Embryonic facial prominence (tissue), 1 donor: Measurements from ENCODE around the gene KYAT1.
A peak's percentile ranks its signal among the peaks of the same experiment; 100 is the strongest.

Experiments
- DNase-seq: peaks from one replicate; pipeline ENCODE4 v3.0.0-alpha.2; 2016; ENCODE audit errors: extremely low spot score

Gene KYAT1

DNA sequence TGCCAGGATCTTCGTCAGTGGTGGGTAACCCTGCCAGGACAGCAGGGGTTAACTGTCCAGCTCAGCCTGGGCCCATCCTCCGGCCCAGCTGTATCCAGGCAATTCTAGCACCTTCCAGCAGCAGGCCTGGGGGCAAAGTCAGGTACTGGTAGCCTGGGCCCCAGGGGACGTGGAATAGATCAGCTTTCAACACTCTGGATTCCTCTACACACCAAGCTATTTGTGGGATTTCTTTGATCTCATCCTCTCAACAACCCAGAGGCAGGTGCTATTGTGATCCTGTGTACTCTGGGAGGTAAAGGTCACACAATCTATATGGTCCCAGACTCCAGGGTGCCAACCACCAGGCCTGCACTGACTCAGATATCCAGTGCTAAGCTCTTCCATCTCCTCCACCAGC, 43.4 kb downstream of the KYAT1 start:
- DNase-seq: no peak

DNA sequence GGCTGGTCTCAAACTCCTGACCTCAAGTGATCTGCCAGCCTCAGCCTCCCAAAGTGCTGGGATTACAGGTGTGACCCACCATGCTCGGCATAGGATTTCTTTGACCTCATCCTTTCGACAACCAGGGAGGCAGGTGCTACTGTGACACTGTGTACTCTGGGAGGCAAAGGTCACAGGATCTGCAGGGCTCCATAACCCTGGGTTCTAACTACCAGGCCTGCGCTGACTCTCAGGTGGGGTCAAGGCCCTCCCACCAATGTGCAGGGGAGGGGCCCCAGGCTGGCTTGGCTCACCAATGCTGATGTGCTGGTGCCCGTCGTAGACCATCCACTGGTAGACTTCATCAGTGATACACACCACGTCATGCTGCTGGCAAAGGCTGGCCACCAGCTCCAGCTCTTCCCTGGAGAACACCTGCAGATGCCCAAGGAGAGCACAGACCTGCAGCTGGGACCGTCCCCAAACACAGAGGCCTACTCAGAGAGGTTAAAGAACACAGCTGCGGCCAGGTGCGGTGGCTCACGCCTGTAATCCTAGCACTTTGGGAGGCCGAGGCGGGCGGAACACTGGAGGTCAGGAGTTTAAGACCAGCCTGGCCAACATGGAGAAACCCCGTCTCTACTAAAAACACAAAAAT, 45.1 kb downstream of the KYAT1 start:
- no peak for DNase-seq

DNA sequence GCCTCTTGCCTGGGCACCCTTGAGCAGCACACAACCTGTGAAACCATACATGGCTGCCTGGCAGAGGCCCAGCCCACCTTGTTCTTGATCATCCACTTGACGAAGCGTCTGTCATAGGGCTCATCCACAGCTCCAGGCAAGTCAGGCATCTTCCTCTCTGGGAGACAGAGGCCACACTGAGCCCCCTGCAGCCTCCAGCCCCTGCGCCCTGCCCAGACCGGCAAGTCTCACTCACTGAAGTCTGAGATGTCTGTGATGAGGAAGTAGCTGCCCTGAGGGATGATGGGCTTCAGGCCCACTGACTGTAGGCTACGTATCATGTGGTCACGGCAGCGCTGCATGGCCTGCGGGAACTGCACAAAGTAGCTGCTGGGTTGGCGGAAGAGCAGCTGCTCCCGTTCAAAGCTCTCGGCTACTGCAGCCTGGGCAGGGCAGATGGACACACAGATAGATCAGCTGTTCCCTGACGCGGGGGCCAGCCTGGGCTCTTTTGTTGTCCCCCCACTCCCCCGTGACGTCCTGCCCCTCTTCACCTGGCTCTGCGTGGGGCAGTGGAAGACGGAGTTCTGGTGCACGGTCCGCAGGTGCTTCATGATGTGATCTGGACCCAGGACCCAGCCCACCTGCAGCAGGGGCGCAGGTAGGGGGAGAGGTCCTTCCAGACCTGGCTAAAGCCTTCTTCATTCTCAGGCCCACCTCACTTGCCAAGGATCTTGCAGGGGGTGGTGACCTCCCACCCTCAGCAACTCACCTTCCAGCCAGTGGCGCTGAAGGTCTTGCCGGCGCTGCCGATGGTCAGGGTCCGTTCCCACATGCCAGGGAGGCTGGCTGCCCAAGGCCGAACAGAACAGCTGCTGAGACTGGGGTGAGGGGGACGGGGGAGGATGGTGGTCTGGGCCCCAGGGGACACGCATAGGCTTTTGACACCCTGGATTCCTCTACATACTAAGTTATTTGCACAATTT, 46.2 kb downstream of the KYAT1 start:
- DNase-seq: no peak

DNA sequence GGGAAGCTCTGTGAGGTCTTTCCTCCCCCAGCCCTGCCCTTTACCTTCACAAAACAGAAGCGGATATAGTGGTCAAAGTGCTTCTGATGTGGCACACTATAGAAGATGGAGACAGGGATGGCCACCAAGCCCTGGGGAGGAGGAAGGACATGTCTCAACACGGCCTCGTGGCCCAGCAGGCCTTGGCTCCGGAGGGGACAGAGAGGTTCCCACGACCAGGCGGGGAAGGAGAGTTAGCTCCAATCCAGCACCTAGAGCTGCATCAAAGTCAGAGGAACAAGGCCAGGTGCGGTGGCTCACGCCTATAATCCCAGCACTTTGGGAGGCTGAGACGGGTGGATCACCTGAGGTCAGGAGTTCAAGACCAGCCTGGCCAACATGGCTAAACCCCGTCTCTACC, 48.1 kb downstream of the KYAT1 start:
- DNase-seq: no peak

DNA sequence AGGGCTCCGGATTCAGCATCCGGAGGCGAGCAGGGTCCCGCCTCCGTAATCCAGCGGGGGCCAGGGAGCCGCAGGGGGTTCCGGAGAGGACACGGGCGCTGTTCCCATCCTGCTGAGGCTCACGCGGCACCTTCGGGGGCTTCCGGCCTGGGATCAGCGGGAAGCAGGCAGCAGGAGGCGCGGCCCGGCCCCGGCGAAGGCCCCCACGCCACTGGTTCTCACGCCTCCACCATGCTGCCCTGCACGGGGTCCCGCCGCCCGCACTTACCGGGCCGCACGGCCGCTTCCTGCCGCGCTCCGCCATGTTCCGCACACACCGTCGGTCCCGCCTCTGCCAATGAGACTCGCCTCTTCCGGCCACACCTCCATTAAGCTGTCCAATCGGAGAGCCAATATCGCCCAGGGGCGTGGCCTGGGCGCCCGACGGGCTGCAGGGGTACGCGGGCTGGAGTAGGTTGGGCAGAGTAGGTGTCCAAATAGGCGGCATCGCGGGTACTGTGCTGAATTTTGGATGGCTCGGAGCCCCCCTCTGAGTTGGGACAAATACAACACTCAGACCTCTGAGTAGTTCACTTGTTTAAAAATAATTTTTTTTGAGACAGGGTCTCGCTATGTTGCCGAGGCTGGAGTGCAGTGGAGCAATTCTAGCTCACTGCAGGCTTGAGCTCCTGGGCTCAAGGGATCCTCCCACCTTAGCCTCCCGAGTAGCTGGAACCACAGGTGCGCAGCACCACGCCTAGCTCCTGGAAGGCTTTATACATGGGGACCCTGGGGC, 52.1 kb downstream of the KYAT1 start, which contains the start of gene SPOUT1:
TSS of gene SPOUT1 (minus strand) at position 318 of the 775 bp plus-strand sequence. CDS start at position 304, 14 bp downstream.
- peak; percentile 89 for DNase-seq

DNA sequence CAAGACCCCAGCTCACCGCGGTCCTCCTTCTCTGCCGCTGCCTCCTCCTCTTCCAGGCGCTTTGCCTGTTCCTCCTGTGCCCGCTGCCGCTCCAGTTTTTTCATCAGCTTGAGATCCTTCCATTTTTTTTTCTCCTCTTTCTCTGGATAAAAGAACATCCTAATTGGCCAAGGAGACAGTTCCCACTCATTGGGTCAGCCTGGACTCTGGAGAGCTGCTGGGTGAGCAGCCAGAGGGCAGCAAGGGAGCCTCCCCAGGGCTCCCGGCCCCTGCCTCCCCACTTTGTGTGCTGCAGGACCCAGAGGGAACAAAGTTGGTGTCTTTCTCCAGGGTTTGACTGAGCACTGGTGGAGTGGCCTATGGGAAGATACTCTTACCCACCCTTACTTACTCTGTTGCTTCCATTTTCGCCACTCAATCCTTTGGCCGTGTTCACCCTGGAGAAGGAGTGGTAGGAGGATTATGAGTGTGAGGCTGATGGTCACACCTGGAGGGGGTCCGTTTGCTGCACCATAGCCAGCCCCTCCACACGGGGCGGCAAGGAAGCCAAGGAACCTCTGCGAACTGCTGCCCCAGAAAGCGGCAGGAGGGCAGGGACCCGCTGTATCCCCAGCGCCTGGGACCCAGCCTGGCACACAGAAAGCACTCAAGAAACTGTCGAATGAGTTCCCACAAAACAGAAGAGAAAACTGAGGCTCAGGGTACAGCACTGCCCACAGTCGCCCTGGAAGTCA, 52.9 kb downstream of the KYAT1 start:
- DNase-seq: no peak

DNA sequence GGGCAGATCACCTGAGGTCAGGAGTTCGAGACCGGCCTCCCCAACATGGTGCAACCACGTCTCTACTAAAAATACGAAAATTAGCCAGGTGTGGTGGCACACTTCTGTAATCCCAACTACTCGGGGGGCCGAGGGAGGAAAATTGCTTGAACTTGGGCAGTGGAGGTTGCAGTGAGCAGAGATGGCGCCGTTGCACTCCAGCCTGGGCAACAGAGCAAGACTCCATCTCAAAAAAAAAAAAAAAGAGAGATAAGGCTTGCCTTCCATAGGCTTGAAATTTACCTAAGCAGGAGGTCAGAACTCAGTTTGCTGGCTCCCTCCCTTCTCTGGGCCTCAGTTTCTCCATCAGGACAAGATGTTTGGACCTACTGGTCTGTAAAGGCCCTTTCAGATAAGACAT, 53.5 kb downstream of the KYAT1 start:
- no peak for DNase-seq

DNA sequence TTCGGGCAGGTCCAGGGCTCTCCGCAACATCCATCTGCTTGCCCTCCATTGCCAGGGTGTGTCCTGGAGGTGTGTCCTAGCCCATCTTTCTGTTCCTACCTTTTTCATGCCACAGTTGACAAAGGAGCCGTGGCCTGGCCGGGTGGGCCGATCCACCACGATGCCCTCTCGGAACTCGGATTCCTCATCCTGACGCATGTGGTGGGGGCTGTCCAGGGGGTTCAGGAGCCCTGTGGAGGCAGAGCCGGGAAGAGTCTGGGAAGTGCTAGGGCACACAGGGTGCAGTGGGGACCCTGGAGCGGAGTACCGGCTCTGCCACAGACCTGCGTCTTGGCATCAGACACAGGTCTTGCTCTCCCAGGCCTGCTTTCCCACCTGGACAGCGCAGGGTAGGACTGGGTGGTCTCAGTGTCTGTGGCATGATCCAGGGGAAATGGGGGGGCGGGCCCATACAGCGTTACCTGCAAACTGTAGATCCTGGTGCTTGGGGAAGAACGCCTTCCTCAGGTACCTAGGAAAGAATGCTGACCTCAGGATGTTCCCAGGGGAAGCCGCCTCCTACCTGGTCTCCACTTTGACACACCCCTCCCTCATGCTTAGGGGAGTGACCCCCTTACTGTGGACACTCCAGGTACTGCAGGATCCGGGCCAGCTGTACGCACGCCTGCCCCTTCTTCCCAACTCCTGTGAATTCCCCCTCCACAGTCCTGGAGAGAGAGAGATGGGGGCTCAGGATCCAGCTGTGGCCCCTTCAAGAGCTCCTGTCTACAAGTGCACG, 55.6 kb downstream of the KYAT1 start:
- DNase-seq: no peak

DNA sequence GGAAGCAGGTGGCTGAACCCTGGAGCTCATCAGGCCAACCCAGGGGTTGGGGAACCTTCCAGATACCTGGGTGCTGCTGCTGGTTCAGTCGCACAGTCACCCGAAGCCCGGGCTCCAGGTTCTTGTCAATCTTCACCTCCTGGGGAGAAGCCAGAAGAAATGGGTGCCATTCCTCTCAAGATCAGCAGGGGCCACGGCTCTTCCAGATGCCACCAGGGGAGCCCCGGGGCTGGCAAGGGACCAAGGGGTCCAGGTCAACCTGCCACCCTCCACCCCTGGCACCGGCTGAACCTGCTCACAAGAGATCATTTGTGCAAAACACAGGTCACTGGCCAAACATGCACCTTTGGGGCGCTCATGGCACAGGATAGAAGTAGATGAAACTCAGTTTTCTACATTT, 56.8 kb downstream of the KYAT1 start:
- no peak for DNase-seq

DNA sequence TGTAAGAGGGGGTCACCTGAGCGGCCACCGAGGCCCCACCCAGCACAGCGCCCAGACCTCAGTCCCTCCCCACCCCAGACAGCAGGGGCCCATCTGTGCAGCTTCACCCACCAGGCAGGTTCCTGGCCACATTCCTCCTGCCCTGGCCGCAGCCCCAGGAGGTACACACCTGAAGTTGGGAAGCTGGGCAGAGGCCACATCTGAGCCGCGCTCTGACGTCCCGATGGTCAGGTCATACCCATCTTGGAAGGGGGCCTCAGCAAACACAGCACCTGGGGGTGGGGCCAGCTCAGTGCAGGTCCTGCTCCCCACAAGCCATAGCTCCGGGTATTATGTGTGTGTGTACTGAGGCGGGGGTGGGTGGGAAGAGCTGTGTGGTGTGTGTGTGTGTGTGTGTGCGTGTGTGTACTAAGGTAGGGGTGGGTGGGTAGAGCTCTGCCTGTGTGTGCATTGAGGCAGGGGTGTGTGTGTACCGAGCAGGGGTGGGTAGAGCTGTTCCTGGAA, 57.8 kb downstream of the KYAT1 start:
- no peak for DNase-seq

DNA sequence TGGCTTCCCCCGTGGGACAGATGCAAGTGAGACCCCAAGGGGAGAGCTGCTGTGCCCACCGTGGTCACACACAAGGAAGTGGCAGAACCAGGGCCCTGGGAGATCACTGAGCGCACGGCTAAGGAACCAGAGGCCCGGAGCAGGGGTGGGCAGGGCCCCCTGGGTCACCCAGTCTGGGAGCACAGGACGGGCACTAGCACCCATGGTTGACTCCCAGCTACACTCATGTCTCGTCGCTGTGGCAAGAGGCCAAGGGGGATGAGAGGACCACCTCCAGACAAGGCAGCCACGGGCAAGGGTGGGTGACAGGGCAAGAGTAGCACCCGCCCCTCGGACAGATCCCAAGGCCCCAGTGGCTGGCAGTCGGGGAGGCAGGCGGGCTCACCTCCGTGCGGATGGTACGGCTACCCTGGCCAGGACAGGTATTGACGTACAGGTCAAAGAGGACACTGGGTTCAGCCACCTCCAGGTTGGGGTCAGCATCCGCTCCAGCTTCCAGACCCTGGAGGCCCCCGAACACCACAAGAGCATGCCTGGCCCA, 58.3 kb downstream of the KYAT1 start:
- DNase-seq: no peak

DNA sequence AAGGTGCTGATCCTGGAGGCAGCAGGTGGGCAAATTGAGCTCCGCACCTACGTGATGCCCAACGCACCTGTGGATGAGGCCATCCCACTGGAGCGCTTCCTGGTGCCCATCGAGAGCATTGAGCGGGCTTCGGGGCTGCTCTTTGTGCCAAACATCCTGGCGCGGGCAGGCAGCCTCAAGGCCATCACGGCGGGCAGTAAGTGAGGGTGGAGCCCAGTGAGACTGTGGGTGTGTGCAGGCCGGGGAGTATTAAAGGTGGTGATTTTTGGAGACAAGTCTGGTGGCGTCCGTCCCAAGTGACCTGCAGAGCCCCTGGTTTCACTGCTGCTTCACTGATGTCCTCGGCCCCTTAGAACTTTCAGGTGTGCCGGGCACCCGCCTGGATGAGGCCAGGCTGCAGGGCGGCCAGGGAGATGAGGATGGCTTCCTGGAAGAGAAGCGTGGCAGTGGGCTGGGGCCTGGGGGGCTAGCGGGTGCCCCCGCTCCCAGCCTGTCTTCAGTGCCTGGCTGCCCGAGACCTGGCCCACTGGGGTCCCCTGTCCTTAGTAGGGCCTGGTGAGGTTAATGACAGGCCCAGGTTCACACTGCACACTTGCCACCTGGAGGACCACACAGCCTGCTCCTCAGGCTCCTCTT, 59.2 kb downstream of the KYAT1 start:
- DNase-seq: no peak

DNA sequence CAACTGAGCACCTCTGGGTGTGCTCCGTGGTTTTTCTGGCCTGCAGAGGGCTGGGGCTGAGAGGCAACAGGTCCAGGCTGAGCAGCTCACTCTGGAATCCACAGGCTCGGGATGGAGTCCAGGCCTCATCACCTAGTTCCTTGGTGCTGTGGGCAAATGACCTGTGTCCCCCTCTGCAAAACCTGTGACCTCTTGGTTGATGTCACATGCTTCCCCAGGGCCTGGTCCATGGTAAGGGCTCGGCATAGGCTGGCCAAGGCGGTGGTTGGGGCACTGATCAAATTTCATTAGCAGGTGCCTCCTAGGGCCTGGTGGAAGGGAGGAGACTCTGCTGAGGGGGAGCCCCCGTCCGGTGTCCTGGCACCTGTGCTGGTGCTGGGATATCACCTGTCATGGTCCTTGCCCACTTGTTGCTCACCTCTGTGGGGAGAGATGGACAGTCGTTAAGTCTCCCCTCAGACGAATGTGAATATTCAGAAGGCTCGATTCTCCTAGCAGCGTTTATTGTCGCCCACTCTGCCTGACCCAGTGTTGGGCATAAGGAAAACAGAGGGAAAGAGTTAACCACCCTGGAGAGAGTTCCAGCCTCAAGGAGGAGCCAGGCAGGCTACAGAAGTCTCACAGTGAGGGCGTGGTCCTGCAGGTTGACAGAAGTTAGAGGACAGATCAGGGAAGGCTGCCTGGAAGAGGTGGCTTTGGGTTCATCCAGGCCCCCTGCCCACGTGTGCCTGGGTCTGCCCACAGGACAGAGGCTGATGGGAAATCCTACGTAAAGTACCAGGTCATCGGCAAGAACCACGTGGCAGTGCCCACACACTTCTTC, 60.0 kb downstream of the KYAT1 start:
- no peak for DNase-seq

DNA sequence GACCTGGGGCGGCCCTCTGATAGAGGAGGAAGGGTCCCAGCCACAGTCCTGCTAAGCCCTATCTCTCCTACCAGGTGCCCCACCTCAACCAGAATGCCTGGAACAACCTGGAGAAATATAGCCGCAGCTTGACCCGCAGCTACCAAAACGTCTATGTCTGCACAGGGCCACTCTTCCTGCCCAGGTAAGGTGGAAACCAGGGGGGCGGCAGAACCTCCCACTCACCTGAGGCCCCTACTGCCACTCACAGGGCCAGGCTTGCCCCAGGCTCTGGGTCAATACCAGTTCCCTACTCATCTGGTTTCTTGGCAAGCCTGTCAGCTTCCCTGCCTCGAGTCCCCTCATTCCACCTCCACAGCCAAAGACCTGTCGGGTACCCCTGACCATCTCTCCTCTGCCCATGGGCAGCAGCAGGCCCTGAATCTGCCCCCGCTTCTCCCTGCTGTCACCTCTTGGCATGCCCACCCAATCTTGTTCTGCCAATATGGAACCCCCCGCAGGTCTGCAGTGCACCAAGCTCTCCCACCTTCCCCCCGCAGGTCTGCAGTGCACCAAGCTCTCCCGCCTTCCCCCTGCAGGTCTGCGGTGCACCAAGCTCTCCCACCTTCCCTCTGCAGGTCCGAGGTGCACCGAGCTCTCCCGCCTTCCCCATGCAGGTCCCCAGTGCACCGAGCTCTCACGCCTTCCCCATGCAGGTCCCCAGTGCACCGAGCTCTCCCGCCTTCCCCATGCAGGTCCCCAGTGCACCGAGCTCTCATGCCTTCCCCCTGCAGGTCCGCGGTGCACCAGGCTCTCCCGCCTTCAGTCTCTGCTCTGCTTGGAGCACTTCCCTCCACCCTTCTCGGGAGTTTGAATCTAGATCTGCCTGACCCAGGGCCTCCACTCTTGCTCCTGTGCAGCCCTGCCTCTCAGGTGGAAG, 60.8 kb downstream of the KYAT1 start:
- DNase-seq: no peak

DNA sequence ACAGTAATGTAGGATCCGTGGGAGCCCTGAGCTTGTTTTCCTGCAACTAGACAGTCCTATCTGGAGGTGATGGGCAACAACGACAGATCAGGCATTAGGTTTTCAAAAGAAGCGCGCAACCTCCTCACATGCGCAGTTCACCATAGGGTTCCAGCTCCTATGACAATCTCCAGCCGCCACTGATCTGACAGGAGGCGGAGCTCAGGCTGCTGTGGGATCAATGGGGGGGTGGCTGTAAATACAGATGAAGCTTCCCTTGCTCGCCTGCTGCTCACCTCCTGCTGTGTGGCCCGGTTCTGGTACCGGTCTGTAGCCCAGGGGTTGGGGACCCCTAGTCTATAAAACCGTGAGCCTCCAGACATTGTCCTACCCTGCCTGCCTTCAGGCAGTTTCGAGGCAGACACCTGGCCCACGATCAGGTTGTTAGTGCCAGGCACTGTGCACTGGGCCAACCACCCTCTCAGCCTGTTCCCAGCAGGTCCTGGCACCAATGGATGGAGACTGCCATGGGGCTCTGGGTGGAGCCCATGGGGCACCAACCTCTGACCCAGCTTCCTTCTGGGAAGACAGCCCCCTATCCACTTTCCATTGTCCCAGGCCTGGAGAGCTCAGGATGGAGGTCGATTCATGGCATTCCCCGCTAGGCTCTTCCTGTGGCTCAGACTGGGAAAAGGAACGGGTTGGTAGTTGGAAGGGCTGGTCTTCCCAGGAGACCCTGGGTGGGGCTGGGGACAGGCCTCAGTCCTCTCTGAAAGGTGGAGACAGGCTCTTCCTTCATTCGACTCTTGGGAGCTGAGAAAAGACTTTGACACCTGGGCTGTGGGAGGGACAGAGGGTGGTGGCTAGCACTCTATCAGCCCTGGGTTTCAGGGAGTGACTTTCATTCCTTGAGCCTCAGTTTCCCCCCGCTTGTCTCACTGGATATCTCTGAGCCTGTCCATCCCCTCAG, 61.8 kb downstream of the KYAT1 start:
- no peak for DNase-seq

DNA sequence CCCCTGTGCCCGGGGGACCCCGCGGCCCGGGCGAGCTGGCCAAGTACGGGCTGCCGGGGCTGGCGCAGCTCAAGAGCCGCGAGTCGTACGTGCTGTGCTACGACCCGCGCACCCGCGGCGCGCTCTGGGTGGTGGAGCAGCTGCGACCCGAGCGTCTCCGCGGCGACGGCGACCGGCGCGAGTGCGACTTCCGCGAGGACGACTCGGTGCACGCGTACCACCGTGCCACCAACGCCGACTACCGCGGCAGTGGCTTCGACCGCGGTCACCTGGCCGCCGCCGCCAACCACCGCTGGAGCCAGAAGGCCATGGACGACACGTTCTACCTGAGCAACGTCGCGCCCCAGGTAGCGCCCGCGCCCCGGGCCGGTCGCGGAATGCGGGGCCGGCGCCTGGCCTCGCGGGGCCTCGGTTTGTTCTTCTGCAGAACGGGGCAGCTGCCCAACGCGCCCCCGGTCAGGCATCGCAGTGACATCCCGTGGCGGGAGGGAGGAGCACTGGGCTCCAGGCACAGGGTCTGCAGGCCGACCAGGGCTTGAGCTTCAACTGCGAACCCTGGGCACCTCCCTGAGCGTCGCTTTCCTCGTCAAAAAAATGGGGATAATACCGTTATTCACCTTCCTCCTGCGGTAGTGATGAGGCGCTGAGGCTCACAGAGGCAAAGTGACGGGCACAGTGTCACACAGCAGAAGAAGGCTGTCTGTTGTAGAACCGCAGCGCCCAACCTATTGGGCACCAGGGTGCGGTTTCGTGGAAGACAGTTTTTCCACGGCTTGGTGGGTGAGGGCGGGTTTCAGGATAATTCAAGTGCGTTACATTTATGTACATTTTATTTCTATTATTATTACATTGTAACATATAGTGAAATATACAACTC, 62.7 kb downstream of the KYAT1 start:
- no peak for DNase-seq
